ENCODE data around the gene MMP14. TPM values are rescaled to one million over a fixed set of nuclear protein-coding genes. Genes with fewer than 3 reads are reported as not detected.

Gene MMP14
- total and polyA plus RNA-seq, 12 donors, result 15.5 to 161 (median 71.1) TPM

DNA sequence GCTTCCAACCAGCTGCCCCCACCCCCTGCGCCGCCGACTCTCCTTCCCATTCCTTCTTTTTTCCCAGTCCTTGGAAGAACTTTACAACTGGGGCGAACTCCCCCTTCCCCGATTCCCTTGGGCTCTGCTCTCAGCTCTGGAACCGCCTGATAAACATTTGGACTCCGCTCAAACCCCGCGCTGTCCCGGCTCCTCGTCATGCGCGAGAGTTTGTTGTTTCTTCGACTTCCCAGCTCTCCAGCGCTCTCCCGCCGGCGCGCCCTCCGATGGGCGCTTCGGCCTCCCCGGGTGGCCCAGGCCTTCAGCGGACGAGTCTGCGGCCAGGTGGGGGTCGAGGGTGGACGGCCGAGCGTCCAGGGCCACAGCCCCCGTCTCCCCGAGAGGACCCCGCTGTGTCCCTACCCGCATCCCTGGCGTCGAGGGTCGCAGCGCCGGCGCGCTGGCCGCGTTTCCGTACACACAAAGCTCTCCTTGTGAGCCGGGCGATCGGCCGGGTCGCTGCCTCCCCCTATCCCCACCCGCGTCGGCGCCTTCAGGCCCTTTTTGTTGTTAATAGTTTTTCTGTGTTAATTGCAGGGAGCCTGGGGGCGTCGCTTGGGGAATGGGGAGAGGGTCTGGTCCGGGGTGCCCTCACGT, 847 bp downstream of the MMP14 start:
- Histone ChIP-seq H3K4me3 (peak overlapping the region; percentile 20 to 90 (median 74)), H3K4me1 (replicated peaks in 1 of 2) (peaks cover 17 to 27% of the 10 kb centered on the region in 2 donors), H3K27ac (peak overlapping the region; percentile 61 to 90 (median 74)), H3K27me3 (no peaks in the 10 kb centered on the region), H3K36me3 (replicated peaks in 1 of 2) (peaks cover 0 to 32% of the 10 kb centered on the region in 2 donors), H3K9me3 (replicated peaks in 1 of 3) (no peaks in the 10 kb centered on the region)
- DNase-seq, result peak; percentile 63 to 83 (median 75)
- 2 to 5% (median 2%) methylated on average over 24 to 57 of the region's 57 CpGs for WGBS, 4 donors
- TF ChIP-seq, protein P1, sequence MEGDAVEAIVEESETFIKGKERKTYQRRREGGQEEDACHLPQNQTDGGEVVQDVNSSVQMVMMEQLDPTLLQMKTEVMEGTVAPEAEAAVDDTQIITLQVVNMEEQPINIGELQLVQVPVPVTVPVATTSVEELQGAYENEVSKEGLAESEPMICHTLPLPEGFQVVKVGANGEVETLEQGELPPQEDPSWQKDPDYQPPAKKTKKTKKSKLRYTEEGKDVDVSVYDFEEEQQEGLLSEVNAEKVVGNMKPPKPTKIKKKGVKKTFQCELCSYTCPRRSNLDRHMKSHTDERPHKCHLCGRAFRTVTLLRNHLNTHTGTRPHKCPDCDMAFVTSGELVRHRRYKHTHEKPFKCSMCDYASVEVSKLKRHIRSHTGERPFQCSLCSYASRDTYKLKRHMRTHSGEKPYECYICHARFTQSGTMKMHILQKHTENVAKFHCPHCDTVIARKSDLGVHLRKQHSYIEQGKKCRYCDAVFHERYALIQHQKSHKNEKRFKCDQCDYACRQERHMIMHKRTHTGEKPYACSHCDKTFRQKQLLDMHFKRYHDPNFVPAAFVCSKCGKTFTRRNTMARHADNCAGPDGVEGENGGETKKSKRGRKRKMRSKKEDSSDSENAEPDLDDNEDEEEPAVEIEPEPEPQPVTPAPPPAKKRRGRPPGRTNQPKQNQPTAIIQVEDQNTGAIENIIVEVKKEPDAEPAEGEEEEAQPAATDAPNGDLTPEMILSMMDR (IDR thresholded peaks at IDR 0.05), result no peak
- peak in 1 of 2 donors; percentile 58 for TF ChIP-seq POLR2A (IDR thresholded peaks at IDR 0.05)
- intact Hi-C loops (cut with DNase I), result no loop called here

- intact Hi-C loops (cut with DNase I), result no loop called here
- peaks cover 17 to 27% of the 10 kb centered on the region in 2 donors for H3K4me1 ChIP-seq (replicated peaks in 1 of 2)
- WGBS, 4 donors, result 23 to 65% (median 38%) methylated on average over 13 to 25 of the region's 25 CpGs
- TF ChIP-seq POLR2A (IDR thresholded peaks at IDR 0.05), result no peak
- TF ChIP-seq, protein P1 (IDR thresholded peaks at IDR 0.05), result no peak
- peaks cover 0 to 39% of the 10 kb centered on the region in 2 donors for H3K36me3 ChIP-seq (replicated peaks in 1 of 2)
- no peaks in the 10 kb centered on the region for H3K27me3 ChIP-seq
- H3K9me3 ChIP-seq (replicated peaks in 1 of 3), result no peaks in the 10 kb centered on the region
- H3K27ac ChIP-seq, result peak overlapping the region; percentile 61 to 90 (median 74)
- H3K4me3 ChIP-seq, result peak overlapping the region; percentile 20 to 90 (median 74)
- peak in 4 of 7 donors; percentile 32 to 57 (median 48) for DNase-seq
Observed at GRCh38 chr14:22837750-22838538, 1.6 kb downstream of the MMP14 start.

DNA sequence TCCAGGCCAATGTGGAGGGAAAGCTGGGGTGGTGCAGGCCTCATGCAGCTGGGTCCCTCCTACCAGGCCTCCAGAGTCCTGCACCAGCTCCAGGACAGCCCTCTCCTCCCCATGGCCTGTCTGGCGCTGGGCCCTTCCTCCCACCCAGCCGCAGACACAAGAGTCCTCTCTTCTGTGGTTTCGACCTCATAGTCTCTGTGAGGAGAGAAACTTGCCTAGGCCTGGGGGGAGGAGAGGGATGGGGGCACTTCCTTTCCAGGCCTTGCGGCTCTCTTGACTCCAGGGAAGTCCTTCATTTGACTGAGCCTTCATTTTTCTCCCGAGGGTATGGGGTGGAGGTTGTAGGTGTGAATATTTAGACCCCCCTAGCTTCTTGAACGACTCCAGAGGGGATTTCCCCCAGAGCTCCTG, 2.3 kb downstream of the MMP14 start:
- DNase-seq, result peak in 2 of 7 donors; percentile 21
- intact Hi-C loops (cut with DNase I), result no loop called here
- Histone ChIP-seq H3K9me3 (replicated peaks in 1 of 3) (no peaks in the 10 kb centered on the region), H3K4me3 (peak overlapping the region in 1 of 4 donors; percentile 64), H3K27ac (peak overlapping the region in 3 of 5 donors; percentile 74 to 90 (median 83)), H3K36me3 (replicated peaks in 1 of 2) (peaks cover 0 to 42% of the 10 kb centered on the region in 2 donors), H3K4me1 (replicated peaks in 1 of 2) (peaks cover 17 to 27% of the 10 kb centered on the region in 2 donors), H3K27me3 (no peaks in the 10 kb centered on the region)
- whole genome bisulfite sequencing, 4 donors, result 50 to 62% (median 55%) methylated on average over 6 of the region's 6 CpGs
- TF ChIP-seq, protein P1 (IDR thresholded peaks at IDR 0.05), result no peak
- TF ChIP-seq POLR2A (IDR thresholded peaks at IDR 0.05), result no peak

DNA sequence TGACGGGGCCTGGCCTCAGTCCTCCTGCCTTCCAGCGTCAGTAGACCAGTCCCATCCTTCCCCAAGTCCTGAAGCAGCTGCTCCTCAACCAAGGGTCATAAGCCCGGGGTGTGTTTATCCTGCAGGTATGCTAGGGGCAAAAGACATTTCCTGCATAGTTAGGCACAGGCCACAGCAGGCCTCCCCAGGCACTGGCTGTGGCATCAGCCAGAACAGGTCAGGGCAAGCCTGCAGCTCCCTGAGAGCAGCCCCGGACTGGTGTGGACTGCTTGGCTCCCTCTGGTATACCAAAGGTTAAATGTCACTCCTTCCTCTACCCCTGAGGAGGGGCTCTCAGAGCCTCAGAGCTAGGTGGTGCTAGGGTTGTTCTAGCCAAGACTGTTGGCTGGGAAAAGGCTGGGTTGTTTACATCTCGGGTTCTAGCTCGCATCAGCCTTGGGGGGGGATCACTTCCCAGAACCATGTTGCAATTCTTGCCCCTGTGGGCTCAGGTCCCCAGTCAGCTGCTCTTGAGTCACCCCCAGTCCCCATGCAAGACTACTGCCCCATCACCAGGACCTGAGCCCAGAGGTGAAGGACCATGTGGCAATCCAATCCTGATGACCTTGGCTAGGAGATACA, 2.9 kb downstream of the MMP14 start:
- Histone ChIP-seq H3K27me3 (no peaks in the 10 kb centered on the region), H3K27ac (peak overlapping the region in 2 of 5 donors; percentile 83 to 90), H3K4me1 (replicated peaks in 1 of 2) (peaks cover 17 to 27% of the 10 kb centered on the region in 2 donors), H3K36me3 (replicated peaks in 1 of 2) (peaks cover 0 to 42% of the 10 kb centered on the region in 2 donors), H3K9me3 (replicated peaks in 1 of 3) (no peaks in the 10 kb centered on the region), H3K4me3 (peak overlapping the region in 1 of 4 donors; percentile 64)
- intact Hi-C loops (cut with DNase I), result no loop called here
- TF ChIP-seq, protein P1 (IDR thresholded peaks at IDR 0.05), result no peak
- no peak for TF ChIP-seq POLR2A (IDR thresholded peaks at IDR 0.05)
- 57 to 73% (median 68%) methylated on average over 3 to 6 of the region's 6 CpGs for WGBS, 4 donors
- DNase-seq, result peak in 4 of 7 donors; percentile 42 to 74 (median 62)

Measured in adrenal gland (tissue), 12 donors.